GM18526 (cell line): Measurements from ENCODE around the gene TLR9.

ENCODE experiments used
- POLR2A ChIP-seq: IDR thresholded peaks from 3 replicates; pipeline ENCODE4 v1.6.1; 2011; ENCODE audit not compliant: insufficient read length; ENCODE audit errors: extremely low read depth

TLR9 gene

DNA sequence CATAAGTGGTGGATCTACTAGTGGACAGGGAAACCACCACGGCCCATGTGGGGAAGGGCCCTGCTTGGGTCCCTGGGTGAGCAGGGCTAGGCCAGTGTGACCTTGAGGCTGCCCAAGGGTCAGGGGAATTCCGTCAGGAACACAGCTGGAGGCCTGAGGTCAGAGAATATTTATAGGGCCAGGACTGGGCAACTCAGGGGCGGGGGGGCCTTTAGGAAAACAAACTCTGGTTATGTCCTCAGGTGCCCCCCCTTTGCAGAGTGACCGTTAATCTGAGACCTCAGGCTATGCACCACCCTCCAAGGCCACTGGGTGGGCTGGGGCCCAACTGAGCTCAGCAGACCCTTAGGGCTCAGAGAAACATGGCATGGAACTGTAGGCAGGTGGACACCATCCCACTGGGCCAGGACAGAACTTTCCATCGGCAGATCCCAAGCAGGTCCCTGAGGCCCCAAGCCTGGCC lies 11.0 kb upstream of the TLR9 start:
- TF ChIP-seq POLR2A = no peak

DNA sequence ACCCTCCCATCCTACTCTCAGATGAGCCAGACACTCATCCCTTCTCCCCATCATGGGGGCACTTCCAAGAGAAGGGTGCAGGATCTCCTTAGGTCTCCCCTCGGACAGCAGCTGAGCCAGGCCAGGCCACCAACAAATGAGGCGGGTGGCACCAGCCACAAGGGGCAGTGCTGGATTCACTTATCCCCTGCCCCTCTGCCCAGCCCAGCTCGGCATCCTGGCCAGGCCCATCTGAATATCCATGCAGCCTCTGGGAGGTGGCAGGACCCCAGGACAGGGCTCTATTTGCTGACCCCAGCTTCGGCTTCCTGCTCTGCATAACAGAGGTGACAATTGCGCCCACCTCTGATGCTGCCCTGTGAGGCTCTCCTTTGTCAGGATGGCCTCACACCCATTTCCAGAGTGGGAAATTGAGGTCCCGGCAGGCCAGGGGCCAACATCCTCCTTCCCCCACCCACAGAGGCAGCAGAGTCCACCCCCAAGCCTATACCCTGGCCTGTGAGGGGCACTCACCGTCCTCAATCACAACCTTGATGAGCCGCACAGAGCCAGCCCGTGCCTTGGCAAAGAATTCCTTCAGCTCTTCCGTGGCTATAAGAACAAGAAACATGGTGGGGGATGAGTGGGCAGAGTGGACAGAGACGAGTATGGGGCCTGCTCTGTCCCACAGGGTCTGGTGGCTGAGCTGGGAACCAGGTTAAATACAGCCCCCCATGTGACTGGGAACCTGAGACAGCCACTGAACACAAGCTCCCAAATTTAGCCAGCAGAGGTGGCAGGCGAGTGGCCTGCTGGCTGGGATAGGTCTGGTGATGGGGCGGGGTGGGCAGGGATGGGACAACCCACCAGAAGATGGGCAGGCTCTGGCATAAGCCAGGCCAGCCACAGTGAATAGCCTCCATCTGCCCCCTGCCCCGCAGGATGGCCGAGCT lies 9.3 kb upstream of the TLR9 start:
- TF ChIP-seq POLR2A = no peak

DNA sequence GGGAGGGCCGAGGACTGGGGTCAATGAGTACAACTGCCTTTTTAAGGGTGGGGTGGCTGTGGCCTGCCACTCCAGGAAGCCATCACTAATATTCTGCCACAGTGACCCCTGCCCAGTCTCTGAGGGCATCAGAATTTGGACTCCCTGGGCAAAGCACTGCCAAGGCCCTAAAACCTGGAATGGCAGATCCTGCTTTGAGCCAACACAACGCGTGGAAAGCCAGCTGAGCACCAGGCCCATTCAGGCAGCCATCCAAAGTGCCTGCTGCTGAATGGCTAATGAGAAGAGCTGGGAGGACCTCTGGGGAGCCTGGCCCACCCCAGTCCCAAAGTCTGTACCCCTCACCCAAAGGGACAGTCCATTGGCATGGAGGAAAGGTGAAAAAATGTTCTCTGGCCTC lies 8.5 kb upstream of the TLR9 start:
- TF ChIP-seq POLR2A = no peak

DNA sequence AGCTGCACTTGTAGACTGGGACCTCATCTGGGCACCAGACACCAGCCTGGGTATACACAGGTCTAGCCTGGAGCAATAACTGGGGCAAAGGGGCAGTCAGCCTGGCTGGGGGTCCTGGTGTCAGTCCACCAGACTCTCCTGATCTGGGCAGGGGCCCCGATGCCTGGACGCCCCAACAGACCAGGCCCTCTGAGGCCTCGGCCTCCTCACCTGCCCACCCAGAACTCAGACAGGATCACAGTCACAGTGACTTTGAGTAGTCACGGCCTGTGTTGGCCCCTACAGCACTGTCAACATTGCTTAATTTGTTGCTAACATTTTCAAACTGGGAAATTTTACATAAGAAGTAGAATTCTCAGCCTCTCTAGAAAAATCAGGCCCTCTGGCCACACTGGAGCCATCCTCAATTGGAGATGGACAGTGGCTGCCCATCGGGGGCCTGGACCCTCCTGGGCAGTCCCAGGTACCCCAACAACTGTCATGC lies 7.7 kb upstream of the TLR9 start:
- TF ChIP-seq POLR2A = no peak

DNA sequence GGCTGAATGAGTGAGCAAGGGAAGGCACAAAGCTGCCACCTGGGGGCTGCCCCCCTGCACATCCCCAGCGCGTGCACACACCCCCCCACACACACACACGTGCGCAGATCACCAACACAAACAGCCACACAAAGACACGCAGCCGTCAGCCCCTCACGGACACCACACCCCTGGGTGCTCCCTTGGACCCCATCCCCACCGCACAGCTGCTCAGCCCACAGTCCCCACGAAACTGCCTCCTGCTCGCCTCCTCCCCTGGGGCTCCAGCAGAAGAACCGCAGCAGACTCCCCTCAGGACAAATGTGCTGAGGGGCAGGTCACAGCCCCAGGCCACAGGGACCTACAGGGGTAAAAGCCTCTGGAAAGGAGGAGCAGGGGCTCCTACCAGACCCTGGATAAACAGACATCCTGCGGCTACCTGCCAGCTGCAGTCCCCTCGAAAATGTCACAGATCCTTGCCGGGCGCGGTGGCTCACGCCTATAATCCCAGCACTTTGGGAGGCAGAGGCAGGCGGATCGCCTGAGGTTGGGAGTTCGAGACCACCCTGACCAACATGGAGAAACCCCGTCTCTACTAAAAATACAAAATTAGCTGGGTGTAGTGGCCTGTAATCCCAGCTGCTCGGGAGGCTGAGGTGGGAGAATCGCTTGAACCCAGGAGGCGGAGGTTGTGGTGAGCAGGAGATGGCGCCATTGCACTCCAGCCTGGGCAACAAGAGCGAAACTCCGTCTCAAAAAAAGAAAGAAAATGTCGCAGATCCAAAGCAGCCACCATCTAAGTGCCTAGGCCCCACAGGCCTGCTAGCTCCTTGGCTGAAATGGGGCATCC lies 7.0 kb upstream of the TLR9 start:
- no peak for TF ChIP-seq POLR2A

DNA sequence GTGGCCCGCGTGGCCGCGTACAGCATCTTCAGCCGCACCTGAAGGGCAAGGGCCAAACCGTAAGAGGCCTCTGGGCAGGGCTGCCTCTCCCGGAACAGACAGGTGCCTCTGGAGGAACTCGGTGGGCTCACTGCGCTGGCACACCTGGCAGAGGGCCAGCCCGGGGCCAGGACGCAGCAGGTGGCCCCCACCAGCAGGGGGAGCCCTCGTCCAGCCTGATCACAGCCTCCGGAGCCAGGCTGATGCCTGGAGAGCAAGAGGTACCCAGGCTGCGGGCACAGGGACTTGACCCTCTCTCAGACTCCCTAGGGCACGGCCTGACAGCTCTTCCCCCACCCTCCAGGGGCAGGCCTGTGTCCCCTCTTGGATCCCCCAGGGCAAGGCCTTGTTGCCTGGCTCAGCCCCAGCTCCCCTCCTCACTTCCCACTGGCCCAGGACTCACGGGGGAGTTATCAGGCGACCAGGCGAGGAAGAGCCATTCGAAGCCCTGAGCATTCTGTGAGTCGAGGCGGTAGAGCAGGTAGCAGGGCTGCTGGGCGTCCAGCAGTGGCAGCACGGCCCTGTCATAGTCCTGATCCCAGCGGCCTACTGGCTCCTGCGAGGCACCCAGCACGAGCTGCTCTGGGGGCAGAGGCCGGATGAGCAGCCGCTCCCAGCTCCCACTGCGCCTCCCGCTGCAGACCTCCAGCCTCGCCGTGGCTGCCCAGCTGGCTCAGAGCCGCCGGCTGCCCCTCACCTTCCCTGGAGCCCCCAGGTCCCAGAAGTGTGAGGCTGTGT lies 6.2 kb upstream of the TLR9 start:
- TF ChIP-seq POLR2A = no peak

DNA sequence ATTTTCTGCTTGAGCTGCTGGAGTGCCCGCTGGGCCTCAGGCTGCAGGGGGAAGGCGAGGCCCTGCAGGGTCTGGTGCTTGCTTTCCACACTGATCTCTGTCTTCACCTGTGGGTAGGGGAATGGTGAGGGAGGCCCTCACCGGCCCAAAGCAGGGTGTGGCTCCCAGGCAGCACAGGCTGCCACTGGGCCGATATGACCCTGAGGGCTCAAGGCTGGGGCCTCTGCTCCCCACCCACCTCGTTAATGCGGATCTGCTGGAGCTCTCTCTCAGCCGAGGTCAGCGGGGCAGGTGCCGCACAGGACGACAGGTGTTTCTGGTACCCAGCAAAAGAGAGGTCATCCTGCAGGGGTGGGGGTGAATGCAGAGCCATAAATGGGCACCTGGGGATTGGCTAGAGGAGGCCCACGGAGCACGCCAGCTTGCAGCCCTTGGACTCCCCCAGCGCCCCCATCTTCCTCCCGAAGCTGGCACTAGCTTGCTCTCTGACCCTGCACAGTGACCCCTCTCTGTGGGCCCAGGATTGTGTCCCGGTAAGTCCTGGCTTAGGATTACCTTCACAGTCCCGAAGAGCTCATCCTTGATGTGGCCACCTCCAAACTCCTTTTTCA lies 5.5 kb upstream of the TLR9 start:
- TF ChIP-seq POLR2A = no peak

DNA sequence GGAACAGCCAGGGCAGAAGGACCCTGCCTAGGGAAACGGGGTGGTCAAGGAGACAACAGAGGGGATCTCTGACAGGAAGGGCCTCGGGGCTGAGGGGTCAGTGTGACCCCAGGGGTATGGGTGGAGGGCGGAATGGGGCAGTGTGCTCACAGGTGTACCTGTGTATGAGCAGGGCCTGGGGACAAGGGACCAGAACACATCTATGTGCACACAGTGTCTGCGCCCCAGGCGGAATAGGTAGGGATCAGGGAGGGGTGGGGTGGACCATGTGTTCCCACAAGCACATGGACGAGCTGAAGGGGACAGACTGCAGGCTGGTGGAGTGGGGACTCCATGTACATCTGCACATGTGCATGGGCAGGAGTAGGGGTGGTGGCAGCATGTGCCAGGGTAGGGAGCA lies 5.0 kb upstream of the TLR9 start:
- no peak for TF ChIP-seq POLR2A

DNA sequence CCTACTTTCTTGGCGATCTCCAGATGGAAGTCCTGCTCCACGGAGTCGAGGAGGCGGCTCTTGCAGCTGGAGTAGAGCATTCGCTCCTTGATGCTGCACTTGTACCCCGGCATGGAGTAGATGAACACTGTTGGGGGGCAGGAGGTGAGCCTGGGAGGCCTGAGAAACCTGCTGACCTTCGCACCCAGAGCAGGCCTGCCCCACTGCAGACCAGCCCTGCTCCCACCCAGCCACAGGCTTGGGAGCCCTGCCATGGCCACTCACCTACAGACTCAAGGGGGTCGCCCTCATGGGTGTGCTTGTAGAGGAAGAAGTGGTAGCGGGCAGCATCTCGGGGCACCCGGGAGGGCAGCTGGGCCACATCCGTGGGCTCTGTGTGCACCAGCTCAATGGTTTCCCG lies 4.2 kb upstream of the TLR9 start:
- no peak for TF ChIP-seq POLR2A

DNA sequence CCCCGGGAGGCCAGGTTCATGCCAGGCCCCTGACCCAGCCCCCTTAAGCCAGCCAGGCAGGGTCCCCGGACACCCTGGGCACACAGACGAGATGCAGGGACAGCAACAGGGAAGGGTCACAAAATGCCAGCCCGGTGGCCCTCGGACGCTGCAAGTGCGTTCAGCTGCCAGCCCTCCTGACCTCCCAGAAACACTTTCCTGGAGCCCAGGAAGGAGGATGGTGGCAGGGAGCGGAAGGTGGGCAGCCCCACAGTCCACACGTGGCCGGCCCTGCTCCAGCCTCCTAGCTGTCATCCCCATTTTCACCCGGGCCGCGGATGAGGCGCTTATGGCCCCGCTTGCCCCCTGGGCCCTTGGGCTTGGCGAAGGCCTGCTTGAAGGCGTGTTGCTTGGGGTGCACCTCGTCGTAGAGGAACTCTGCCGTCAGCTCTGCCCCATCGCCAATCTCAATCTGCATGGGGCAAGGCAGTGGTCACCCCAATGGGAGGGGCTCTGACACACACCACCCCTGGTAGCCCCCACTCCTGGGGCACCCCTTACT lies 3.4 kb upstream of the TLR9 start:
- TF ChIP-seq POLR2A = no peak

DNA sequence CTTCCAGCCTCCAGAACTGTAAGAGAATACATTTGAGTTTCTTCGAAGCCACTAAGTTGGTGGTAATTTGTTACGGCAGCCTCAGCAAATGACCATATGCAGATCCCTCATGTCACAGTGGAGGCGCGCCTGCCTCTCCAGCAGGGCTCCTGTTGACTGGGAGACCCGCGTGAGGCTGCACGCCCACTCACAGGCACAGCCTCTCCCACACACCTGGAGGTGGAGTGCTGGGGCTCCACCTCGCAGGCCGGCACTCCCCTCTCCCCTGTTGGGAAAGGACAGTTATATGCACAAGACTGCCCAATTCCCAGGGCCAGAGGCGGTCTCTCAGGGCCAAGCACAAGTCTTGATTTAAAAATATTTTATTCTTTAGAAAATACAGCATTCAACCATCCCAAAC lies 2.8 kb upstream of the TLR9 start:
- no peak for TF ChIP-seq POLR2A

DNA sequence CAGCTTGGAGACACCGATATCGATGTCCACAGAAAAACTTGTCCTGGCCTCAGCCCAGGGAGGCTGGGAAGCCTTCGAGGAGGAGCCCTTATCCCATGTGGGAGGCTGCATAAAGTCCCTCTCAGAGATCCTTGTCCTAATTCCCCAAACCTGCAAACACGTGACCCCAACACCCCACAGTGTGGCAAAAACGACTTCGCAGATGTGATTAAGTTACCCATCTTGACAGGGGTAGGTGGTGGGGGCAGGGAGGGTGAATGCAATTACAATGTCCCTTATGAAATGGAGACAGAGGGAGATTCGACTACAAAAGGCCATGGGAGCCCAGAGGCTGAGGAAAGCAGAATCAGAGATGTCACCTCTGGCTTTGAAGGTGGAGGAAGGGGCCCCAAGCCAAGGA lies 2.3 kb upstream of the TLR9 start:
- no peak for TF ChIP-seq POLR2A

DNA sequence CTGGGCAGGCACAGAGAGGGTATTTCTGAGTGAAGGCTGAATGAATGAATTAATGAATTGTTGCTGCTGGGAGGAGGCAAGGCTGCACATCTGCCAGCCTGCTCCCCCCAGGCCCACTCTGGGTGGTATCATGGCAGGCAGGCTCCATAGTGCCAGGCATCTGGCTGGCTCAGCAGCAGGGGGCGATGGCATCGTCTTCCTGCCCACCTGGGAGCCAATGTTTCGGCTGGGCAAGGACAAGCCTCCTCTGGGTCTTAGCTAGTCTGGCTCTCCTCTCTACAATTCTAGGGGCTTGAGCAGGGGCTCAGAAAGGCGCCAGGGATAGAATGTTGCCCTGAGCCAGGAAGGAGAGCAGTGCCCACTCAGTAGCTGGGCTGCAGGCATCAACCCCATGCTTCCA lies 1.7 kb upstream of the TLR9 start:
- TF ChIP-seq POLR2A = no peak

DNA sequence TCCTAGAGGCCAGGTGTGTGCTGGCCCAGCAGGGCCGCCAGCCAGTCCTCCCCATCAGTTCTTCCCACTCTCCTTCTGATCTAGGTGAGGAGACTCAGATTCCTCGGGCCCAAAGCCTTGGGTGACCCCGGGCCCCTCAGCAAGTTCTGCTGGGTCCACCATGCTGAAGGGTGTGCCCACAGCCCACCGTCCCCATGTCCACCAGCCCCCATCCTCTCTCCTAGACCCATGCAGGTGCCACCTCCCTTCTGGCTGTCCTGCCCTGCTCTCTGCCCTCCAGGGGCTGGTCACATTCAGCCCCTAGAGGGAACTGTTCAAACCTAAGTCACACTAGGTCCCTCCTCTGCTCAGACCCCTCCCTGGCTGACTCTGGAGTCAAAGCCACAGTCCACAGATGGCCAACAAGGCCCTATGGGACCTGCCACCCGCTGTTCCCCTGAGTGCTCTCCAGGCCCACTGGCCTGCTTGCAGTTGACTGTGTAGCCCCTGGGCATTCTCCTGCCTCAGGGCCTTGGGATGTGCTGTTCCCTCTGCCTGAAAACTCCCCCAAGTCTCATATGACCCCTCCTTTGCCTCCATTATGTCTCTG lies 878 bp upstream of the TLR9 start:
- TF ChIP-seq POLR2A = no peak
